ENCODE data around the gene AFF3. TPM values are rescaled to one million over a fixed set of nuclear protein-coding genes. Genes with fewer than 3 reads are reported as not detected.

Gene AFF3
- total and polyA plus RNA-seq, 4 donors = 0.48 to 5.3 (median 2.3) TPM

GRCh38 chr2:99729104-99730025 lies 413.0 kb downstream of the AFF3 start:
- Histone ChIP-seq H3K27ac (ENCODE audit: low read depth in 1 of 2, low read length in 2 of 2) (no peak overlapping the region), H3K9me3 (ENCODE audit: control insufficient read depth in 4 of 4, low read length in 3 of 4) (no peaks in the 10 kb centered on the region), H3K27me3 (ENCODE audit: control insufficient read depth in 4 of 4, insufficient read depth in 4 of 4, low read length in 3 of 4) (no peaks in the 10 kb centered on the region), H3K4me1 (ENCODE audit: control insufficient read depth in 4 of 4, insufficient read depth in 4 of 4, low read length in 3 of 4) (no peaks in the 10 kb centered on the region), H3K9ac (ENCODE audit: low read depth in 1 of 2, low read length in 2 of 2) (no peak overlapping the region), H3K36me3 (ENCODE audit: control insufficient read depth in 4 of 4, insufficient read depth in 3 of 4, low read depth in 1 of 4, low read length in 3 of 4) (no peaks in the 10 kb centered on the region), H3K4me3 (ENCODE audit: low read depth in 1 of 3, low read length in 3 of 3) (no peak overlapping the region)
- TF ChIP-seq FOXA1 (IDR thresholded peaks at IDR 0.05) = no peak
- TF ChIP-seq RXRA (IDR thresholded peaks at IDR 0.05) = no peak
- no peak for TF ChIP-seq NR2F2 (IDR thresholded peaks at IDR 0.05)
- no peak for TF ChIP-seq GABPA (IDR thresholded peaks at IDR 0.05 in 1 of 2, conservative IDR thresholded peaks at IDR 0.05 in 1 of 2)
- TF ChIP-seq JUND (IDR thresholded peaks at IDR 0.05) = no peak
- TF ChIP-seq FOXA2 (IDR thresholded peaks at IDR 0.05) = no peak
- no peak for TF ChIP-seq EGR1 (IDR thresholded peaks at IDR 0.05; ENCODE audit: low read depth in 2 of 2)
- TF ChIP-seq HNF4G (IDR thresholded peaks at IDR 0.05) = no peak
- no peak for TF ChIP-seq TAF1 (conservative IDR thresholded peaks at IDR 0.05)
- DNase-seq (ENCODE audit: low spot score) = no peak
- WGBS = 86% methylated on average over 7 of the region's 7 CpGs

- no peak overlapping the region for H3K9ac ChIP-seq (ENCODE audit: low read depth in 1 of 2, low read length in 2 of 2)
- peaks cover 0 to 2% (median 0%) of the 10 kb centered on the region in 4 donors for H3K9me3 ChIP-seq (ENCODE audit: control insufficient read depth in 4 of 4, low read length in 3 of 4)
- TF ChIP-seq REST (IDR thresholded peaks at IDR 0.05) (no peak), SP1 (IDR thresholded peaks at IDR 0.05) (no peak), TAF1 (conservative IDR thresholded peaks at IDR 0.05) (no peak), RAD21 (IDR thresholded peaks at IDR 0.05) (no peak), YY1 (IDR thresholded peaks at IDR 0.05) (no peak), EGR1 (IDR thresholded peaks at IDR 0.05; ENCODE audit: low read depth in 2 of 2) (no peak), ZBTB33 (IDR thresholded peaks at IDR 0.05) (no peak), HNF4G (IDR thresholded peaks at IDR 0.05) (no peak), FOXA2 (IDR thresholded peaks at IDR 0.05) (no peak), FOXA1 (IDR thresholded peaks at IDR 0.05) (no peak), GABPA (IDR thresholded peaks at IDR 0.05 in 1 of 2, conservative IDR thresholded peaks at IDR 0.05 in 1 of 2) (no peak), JUND (IDR thresholded peaks at IDR 0.05) (no peak), RXRA (IDR thresholded peaks at IDR 0.05) (no peak)
- 87% methylated on average over 4 of the region's 4 CpGs for WGBS
- DNase-seq (ENCODE audit: low spot score) = no peak
- H3K36me3 ChIP-seq (ENCODE audit: control insufficient read depth in 4 of 4, insufficient read depth in 3 of 4, low read depth in 1 of 4, low read length in 3 of 4) = no peaks in the 10 kb centered on the region
- no peak overlapping the region for H3K27ac ChIP-seq (ENCODE audit: low read depth in 1 of 2, low read length in 2 of 2)
- H3K4me3 ChIP-seq (ENCODE audit: low read depth in 1 of 3, low read length in 3 of 3) = no peak overlapping the region
- H3K27me3 ChIP-seq (ENCODE audit: control insufficient read depth in 4 of 4, insufficient read depth in 4 of 4, low read length in 3 of 4) = no peaks in the 10 kb centered on the region
- no peaks in the 10 kb centered on the region for H3K4me1 ChIP-seq (ENCODE audit: control insufficient read depth in 4 of 4, insufficient read depth in 4 of 4, low read length in 3 of 4)
These were observed 414.2 kb downstream of the AFF3 start for GRCh38 chr2:99728166-99728565.

All from liver (tissue), 9 donors.